HepG2 (cell line): ENCODE data around the gene ZSCAN26. TPM values are rescaled to one million over a fixed set of nuclear protein-coding genes. Genes with fewer than 3 reads are reported as not detected.

Experiments used
- DNMT1 ChIP-seq: sonication (generic); formaldehyde crosslinking; IDR thresholded peaks from 2 replicates; pipeline ENCODE4 v1.5.1; 2020; ENCODE audit warnings: mild to moderate bottlenecking, missing genetic modification reagents
- HNRNPK ChIP-seq: fragments of 200-400 bp; formaldehyde crosslinking; IDR thresholded peaks from 2 replicates; pipeline ENCODE4 v1.6.1; 2018; ENCODE audit warnings: low read length, low read depth, moderate library complexity, mild to moderate bottlenecking; ENCODE audit not compliant: poor library complexity, severe bottlenecking
- MYNN ChIP-seq: sonication (generic); formaldehyde crosslinking; IDR thresholded peaks from 2 replicates; pipeline ENCODE4 v1.4.0; 2020; ENCODE audit warnings: mild to moderate bottlenecking, low read depth, missing genetic modification reagents
- NFIC ChIP-seq: IDR thresholded peaks from 2 replicates; pipeline ENCODE4 v1.6.1; 2012; ENCODE audit warnings: mild to moderate bottlenecking, low read length, inconsistent platforms
- NFYB ChIP-seq: sonication (generic); formaldehyde crosslinking; IDR thresholded peaks from 2 replicates; pipeline ENCODE4 v1.4.0; 2020; ENCODE audit warnings: missing genetic modification reagents
- RELA ChIP-seq: sonication (generic); formaldehyde crosslinking; IDR thresholded peaks from 2 replicates; pipeline ENCODE4 v1.4.0; 2020; ENCODE audit warnings: missing genetic modification reagents
- TEAD2 ChIP-seq: sonication (generic); formaldehyde crosslinking; IDR thresholded peaks from 2 replicates; pipeline ENCODE4 v1.9.0; 2021; ENCODE audit warnings: missing genetic modification reagents
- ZNF263 ChIP-seq: sonication (generic); formaldehyde crosslinking; IDR thresholded peaks from 2 replicates; pipeline ENCODE4 v1.4.0; 2020; ENCODE audit warnings: missing genetic modification reagents
- ZNF709 ChIP-seq: sonication (generic); formaldehyde crosslinking; IDR thresholded peaks from 2 replicates; pipeline ENCODE4 v1.5.0; 2020; ENCODE audit warnings: mild to moderate bottlenecking, missing genetic modification reagents
- ZNF773 ChIP-seq: sonication (generic); formaldehyde crosslinking; IDR thresholded peaks from 2 replicates; pipeline ENCODE4 v1.4.0; 2020; ENCODE audit warnings: missing genetic modification reagents, borderline replicate concordance
- polyA plus RNA-seq, 8 experiments: library from polyadenylated mRNA; depleted of rRNA in 3 of 8; stranded (reverse) in 7 of 8; unstranded in 1 of 8; fragments of >200 nt; fragmentation: Illumina TruSeq in 4 of 8; extraction: Trizol in 4 of 8; gene quantifications; 2 replicates each; pipeline versions ENCODE4 v1.2.1 to v1.2.3, GENCODE V29; 2011 to 2016; ENCODE audit warnings: low read depth in 4 of 8, missing spikeins in 1 of 8, mixed read lengths in 1 of 8; ENCODE audit not compliant: insufficient read depth in 1 of 8
- total RNA-seq, 5 experiments: library from RNA; depleted of rRNA; stranded (reverse); fragments of >200 nt; fragmentation: Illumina TruSeq; extraction: Trizol; gene quantifications; 2 replicates each; pipeline ENCODE4 v1.2.3, GENCODE V29; 2016; ENCODE audit warnings: low read depth in 1 of 5
- TF ChIP-seq, protein P1 (sequence below): sonication (generic); formaldehyde crosslinking; IDR thresholded peaks from 2 replicates; pipeline ENCODE4 v1.4.0; 2020; ENCODE audit warnings: missing genetic modification reagents, borderline replicate concordance
- TF ChIP-seq, protein P2 (sequence below), 2 experiments: fragments of 450-650 bp in 1 of 2; sonication (generic) in 1 of 2; formaldehyde crosslinking in 1 of 2; IDR thresholded peaks; 2 replicates each; pipeline versions ENCODE4 v1.6.1 to v1.8.0; 2016 to 2022; ENCODE audit warnings: antibody characterized with exemption in 1 of 2, mild to moderate bottlenecking in 1 of 2, missing genetic modification reagents in 1 of 2
- TF ChIP-seq, protein P3 (sequence below): fragments of 450-650 bp; IDR thresholded peaks from 2 replicates; pipeline ENCODE4 v1.6.1; 2017

Gene ZSCAN26
- total and polyA plus RNA-seq, 2 of the 13 experiments (the other 11 are each of a cell fraction or from before 2014, with no cell fraction given): 12.0 to 15.6 TPM

DNA sequence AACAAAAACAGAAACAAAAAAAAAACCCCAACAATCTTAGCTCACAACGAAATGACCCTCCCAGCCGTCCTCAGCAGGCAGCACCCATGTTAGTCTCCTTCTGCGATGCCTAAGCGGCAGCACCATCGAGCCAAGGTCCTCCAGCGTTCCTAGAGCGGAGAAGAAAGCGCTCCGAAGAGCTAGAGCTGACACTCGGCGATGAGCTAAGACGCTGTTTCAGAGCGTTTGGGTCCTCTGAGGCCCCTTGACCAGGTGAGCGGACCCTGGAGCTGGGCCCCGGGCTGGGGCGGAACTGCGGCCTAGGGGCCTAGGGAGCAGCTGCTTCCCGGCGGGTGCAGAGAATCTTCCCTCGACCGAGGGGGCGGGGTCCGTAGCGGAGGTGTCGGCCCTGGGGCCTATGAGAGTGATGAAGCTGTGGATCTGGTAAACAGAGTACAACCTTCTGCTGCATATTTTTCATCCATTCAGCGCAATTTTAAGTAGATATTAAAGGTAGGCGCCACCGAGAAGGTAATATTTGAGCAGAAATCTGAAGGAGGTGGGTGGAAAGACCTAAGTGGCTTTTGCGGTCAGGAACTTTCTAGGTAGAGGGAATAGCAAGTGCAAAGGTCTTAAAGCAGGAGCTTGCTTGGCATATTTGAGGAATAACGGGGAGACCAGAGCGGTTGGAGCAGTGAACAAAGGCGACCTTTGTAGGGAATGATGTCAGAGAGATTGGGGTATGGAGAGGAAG, at the start of gene ZSCAN26 (continued):
- TF ChIP-seq, protein P1, sequence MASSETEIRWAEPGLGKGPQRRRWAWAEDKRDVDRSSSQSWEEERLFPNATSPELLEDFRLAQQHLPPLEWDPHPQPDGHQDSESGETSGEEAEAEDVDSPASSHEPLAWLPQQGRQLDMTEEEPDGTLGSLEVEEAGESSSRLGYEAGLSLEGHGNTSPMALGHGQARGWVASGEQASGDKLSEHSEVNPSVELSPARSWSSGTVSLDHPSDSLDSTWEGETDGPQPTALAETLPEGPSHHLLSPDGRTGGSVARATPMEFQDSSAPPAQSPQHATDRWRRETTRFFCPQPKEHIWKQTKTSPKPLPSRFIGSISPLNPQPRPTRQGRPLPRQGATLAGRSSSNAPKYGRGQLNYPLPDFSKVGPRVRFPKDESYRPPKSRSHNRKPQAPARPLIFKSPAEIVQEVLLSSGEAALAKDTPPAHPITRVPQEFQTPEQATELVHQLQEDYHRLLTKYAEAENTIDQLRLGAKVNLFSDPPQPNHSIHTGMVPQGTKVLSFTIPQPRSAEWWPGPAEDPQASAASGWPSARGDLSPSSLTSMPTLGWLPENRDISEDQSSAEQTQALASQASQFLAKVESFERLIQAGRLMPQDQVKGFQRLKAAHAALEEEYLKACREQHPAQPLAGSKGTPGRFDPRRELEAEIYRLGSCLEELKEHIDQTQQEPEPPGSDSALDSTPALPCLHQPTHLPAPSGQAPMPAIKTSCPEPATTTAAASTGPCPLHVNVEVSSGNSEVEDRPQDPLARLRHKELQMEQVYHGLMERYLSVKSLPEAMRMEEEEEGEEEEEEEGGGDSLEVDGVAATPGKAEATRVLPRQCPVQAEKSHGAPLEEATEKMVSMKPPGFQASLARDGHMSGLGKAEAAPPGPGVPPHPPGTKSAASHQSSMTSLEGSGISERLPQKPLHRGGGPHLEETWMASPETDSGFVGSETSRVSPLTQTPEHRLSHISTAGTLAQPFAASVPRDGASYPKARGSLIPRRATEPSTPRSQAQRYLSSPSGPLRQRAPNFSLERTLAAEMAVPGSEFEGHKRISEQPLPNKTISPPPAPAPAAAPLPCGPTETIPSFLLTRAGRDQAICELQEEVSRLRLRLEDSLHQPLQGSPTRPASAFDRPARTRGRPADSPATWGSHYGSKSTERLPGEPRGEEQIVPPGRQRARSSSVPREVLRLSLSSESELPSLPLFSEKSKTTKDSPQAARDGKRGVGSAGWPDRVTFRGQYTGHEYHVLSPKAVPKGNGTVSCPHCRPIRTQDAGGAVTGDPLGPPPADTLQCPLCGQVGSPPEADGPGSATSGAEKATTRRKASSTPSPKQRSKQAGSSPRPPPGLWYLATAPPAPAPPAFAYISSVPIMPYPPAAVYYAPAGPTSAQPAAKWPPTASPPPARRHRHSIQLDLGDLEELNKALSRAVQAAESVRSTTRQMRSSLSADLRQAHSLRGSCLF (CRISPR knock-in tag): peak; percentile 96
- no peak for TF ChIP-seq RELA
- no peak for TF ChIP-seq TEAD2 (CRISPR knock-in tag)
- 0 out of 2 replicates have a peak, but pooled peaks have one; percentile 29 for TF ChIP-seq NFYB
- no peak for TF ChIP-seq HNRNPK
- TF ChIP-seq ZNF263 (CRISPR knock-in tag): peak; percentile 70
- TF ChIP-seq, protein P2, sequence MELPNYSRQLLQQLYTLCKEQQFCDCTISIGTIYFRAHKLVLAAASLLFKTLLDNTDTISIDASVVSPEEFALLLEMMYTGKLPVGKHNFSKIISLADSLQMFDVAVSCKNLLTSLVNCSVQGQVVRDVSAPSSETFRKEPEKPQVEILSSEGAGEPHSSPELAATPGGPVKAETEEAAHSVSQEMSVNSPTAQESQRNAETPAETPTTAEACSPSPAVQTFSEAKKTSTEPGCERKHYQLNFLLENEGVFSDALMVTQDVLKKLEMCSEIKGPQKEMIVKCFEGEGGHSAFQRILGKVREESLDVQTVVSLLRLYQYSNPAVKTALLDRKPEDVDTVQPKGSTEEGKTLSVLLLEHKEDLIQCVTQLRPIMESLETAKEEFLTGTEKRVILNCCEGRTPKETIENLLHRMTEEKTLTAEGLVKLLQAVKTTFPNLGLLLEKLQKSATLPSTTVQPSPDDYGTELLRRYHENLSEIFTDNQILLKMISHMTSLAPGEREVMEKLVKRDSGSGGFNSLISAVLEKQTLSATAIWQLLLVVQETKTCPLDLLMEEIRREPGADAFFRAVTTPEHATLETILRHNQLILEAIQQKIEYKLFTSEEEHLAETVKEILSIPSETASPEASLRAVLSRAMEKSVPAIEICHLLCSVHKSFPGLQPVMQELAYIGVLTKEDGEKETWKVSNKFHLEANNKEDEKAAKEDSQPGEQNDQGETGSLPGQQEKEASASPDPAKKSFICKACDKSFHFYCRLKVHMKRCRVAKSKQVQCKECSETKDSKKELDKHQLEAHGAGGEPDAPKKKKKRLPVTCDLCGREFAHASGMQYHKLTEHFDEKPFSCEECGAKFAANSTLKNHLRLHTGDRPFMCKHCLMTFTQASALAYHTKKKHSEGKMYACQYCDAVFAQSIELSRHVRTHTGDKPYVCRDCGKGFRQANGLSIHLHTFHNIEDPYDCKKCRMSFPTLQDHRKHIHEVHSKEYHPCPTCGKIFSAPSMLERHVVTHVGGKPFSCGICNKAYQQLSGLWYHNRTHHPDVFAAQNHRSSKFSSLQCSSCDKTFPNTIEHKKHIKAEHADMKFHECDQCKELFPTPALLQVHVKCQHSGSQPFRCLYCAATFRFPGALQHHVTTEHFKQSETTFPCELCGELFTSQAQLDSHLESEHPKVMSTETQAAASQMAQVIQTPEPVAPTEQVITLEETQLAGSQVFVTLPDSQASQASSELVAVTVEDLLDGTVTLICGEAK (IDR thresholded peaks at IDR 0.05): 0 out of 2 replicates have a peak, but pooled peaks have one; percentile 6
- TF ChIP-seq, protein P2 (CRISPR knock-in tag; IDR thresholded peaks at IDR 0.05): peak; percentile 77
- no peak for TF ChIP-seq ZNF709 (CRISPR knock-in tag)
- 0 out of 2 replicates have a peak, but pooled peaks have one; percentile 40 for TF ChIP-seq NFIC
- TF ChIP-seq DNMT1 (CRISPR knock-in tag): no peak
- 0 out of 2 replicates have a peak, but pooled peaks have one; percentile 44 for TF ChIP-seq MYNN (CRISPR knock-in tag)
- TF ChIP-seq ZNF773: peak; percentile 77; the same call in 1 of the 2 replicates
- TF ChIP-seq, protein P3, sequence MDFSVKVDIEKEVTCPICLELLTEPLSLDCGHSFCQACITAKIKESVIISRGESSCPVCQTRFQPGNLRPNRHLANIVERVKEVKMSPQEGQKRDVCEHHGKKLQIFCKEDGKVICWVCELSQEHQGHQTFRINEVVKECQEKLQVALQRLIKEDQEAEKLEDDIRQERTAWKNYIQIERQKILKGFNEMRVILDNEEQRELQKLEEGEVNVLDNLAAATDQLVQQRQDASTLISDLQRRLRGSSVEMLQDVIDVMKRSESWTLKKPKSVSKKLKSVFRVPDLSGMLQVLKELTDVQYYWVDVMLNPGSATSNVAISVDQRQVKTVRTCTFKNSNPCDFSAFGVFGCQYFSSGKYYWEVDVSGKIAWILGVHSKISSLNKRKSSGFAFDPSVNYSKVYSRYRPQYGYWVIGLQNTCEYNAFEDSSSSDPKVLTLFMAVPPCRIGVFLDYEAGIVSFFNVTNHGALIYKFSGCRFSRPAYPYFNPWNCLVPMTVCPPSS: no peak
